ENCODE measurements around the gene PCDHA9.
"Not testable (repeated sequence)": the region's sequence is repeated elsewhere in the genome, so short reads cannot be mapped to it uniquely, and the experiment has no call there.

PCDHA9 gene

GRCh38 chr5:140840978-140841962, 6.9 kb upstream of the PCDHA9 start, which contains the start of gene PCDHA8:
PCDHA8 (plus strand) TSS chr5:140841187; CDS start chr5:140841322, 135 bp downstream.
- Histone ChIP-seq H3K4me3 (ENCODE audit: low read depth in 1 of 2, low read length in 2 of 2) (peak within 1 kb of the TSS in 1 of 2 donors; percentile 42), H3K9me3 (ENCODE audit: control insufficient read depth in 1 of 2, low read length in 2 of 2) (peaks cover 4 to 7% of the 10 kb centered on the region in 2 donors), H3K4me1 (ENCODE audit: control insufficient read depth in 1 of 2, insufficient read depth in 2 of 2, low read length in 2 of 2) (peaks cover 0 to 4% of the 10 kb centered on the region in 2 donors), H3K36me3 (ENCODE audit: control insufficient read depth in 1 of 2, insufficient read depth in 2 of 2, low read length in 2 of 2) (no peaks in the 10 kb centered on the region), H3K27ac (ENCODE audit: low read length) (no peak within 1 kb of the TSS), H3K27me3 (ENCODE audit: low read depth, low read length) (peaks cover 3% of the 10 kb centered on the region)

DNA sequence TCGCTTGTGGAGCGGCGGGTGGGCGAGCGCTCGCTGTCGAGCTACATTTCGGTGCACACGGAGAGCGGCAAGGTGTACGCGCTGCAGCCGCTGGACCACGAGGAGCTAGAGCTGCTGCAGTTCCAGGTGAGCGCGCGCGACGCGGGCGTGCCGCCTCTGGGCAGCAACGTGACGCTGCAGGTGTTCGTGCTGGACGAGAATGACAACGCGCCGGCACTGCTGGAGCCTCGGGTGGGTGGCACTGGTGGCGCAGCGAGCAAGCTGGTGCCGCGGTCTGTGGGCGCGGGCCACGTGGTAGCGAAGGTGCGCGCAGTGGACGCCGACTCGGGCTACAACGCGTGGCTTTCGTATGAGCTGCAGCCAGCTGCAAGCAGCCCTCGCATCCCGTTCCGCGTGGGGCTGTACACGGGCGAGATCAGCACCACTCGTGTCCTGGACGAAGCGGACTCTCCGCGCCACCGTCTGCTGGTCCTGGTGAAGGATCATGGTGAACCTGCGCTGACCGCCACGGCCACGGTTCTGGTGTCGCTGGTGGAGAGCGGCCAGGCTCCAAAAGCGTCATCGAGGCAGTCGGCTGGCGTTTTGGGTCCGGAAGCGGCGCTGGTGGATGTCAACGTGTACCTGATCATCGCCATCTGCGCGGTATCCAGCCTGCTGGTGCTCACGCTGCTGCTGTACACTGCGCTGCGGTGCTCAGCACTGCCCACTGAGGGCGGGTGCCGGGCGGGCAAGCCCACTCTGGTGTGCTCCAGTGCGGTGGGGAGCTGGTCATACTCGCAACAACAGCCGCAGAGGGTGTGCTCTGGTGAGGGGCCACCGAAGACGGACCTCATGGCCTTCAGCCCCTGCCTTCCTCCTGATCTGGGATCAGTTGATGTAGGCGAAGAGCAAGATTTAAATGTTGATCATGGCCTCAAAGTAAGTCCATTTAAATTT, 5.1 kb upstream of the PCDHA9 start:
- H3K9me3 ChIP-seq (ENCODE audit: control insufficient read depth in 1 of 2, low read length in 2 of 2) = peaks cover 4% of the 10 kb centered on the region in 2 donors
- H3K4me1 ChIP-seq (ENCODE audit: control insufficient read depth in 1 of 2, insufficient read depth in 2 of 2, low read length in 2 of 2) = peaks cover 0 to 4% of the 10 kb centered on the region in 2 donors
- H3K36me3 ChIP-seq (ENCODE audit: control insufficient read depth in 1 of 2, insufficient read depth in 2 of 2, low read length in 2 of 2) = no peaks in the 10 kb centered on the region
- H3K27ac ChIP-seq (ENCODE audit: low read length) = no peak overlapping the region
- no peak overlapping the region for H3K4me3 ChIP-seq (ENCODE audit: low read depth in 1 of 2, low read length in 2 of 2)
- H3K27me3 ChIP-seq (ENCODE audit: low read depth, low read length) = peaks cover 3% of the 10 kb centered on the region

GRCh38 chr5:140849831-140850634, 1.9 kb downstream of the PCDHA9 start:
- not testable (repeated sequence) for H3K4me3 ChIP-seq (ENCODE audit: low read depth in 1 of 2, low read length in 2 of 2); H3K36me3 ChIP-seq (ENCODE audit: control insufficient read depth in 1 of 2, insufficient read depth in 2 of 2, low read length in 2 of 2); H3K9me3 ChIP-seq (ENCODE audit: control insufficient read depth in 1 of 2, low read length in 2 of 2); H3K27ac ChIP-seq (ENCODE audit: low read length); H3K4me1 ChIP-seq (ENCODE audit: control insufficient read depth in 1 of 2, insufficient read depth in 2 of 2, low read length in 2 of 2); H3K27me3 ChIP-seq (ENCODE audit: low read depth, low read length)

DNA sequence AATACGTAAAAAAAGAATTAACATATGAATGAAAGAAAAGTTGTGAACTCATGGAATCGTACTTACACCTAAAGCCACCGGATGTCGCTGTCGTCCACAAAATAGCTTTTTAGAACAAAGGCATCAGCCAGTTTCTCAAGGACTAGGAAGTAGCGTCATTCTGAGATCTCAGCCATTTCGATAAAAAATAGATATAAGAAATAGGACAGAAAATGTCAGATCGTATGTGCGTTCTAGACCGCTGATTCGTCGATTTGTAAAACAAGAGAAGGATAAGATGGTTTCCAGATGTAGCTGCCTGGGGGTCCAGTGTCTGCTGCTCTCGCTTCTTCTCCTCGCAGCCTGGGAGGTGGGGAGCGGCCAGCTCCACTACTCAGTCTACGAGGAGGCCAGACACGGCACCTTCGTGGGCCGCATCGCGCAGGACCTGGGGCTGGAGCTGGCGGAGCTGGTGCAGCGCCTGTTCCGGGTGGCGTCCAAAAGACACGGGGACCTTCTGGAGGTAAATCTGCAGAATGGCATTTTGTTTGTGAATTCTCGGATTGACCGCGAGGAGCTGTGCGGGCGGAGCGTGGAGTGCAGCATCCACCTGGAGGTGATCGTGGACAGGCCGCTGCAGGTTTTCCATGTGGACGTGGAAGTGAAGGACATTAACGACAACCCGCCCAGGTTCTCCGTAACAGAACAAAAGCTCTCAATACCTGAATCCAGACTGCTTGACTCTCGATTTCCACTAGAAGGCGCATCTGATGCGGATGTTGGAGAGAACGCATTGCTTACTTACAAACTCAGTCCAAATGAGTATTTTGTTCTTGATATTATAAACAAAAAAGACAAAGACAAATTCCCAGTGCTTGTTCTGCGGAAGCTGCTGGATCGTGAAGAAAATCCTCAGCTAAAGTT, 7.8 kb downstream of the PCDHA9 start, which contains the start of gene PCDHA10:
PCDHA10 (plus strand) TSS at position 126 of the 903 bp plus-strand sequence; CDS start at position 278, 152 bp downstream.
- Histone ChIP-seq H3K27me3 (ENCODE audit: low read depth, low read length) (no peaks in the 10 kb centered on the region), H3K36me3 (ENCODE audit: control insufficient read depth in 1 of 2, insufficient read depth in 2 of 2, low read length in 2 of 2) (no peaks in the 10 kb centered on the region), H3K4me1 (ENCODE audit: control insufficient read depth in 1 of 2, insufficient read depth in 2 of 2, low read length in 2 of 2) (no peaks in the 10 kb centered on the region), H3K9me3 (ENCODE audit: control insufficient read depth in 1 of 2, low read length in 2 of 2) (peaks cover 3 to 5% of the 10 kb centered on the region in 2 donors), H3K27ac (ENCODE audit: low read length) (no peak within 1 kb of the TSS), H3K4me3 (ENCODE audit: low read depth in 1 of 2, low read length in 2 of 2) (peak within 1 kb of the TSS in 1 of 2 donors; percentile 23)

DNA sequence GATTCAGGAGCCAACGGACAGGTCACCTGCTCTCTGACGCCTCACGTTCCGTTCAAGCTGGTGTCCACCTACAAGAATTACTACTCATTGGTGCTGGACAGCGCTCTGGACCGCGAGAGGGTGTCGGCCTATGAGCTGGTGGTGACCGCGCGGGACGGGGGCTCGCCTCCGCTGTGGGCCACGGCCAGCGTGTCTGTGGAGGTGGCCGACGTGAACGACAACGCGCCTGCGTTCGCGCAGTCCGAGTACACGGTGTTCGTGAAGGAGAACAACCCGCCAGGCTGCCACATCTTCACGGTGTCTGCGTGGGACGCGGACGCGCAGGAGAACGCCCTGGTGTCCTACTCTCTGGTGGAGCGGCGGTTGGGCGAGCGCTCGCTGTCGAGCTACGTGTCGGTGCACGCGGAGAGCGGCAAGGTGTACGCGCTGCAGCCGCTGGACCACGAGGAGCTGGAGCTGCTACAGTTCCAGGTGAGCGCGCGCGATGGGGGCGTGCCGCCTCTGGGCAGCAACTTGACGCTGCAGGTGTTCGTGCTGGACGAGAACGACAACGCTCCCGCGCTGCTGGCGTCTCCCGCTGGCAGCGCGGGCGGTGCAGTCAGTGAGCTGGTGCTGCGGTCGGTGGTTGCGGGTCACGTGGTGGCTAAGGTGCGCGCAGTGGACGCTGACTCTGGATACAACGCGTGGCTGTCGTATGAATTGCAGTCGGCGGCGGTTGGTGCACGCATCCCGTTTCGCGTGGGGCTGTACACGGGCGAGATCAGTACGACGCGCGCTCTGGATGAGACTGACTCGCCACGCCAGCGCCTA, 9.2 kb downstream of the PCDHA9 start:
- Histone ChIP-seq H3K36me3 (ENCODE audit: control insufficient read depth in 1 of 2, insufficient read depth in 2 of 2, low read length in 2 of 2) (no peaks in the 10 kb centered on the region), H3K27ac (ENCODE audit: low read length) (no peak overlapping the region), H3K4me1 (ENCODE audit: control insufficient read depth in 1 of 2, insufficient read depth in 2 of 2, low read length in 2 of 2) (no peaks in the 10 kb centered on the region), H3K27me3 (ENCODE audit: low read depth, low read length) (no peaks in the 10 kb centered on the region), H3K4me3 (ENCODE audit: low read depth in 1 of 2, low read length in 2 of 2) (no peak overlapping the region), H3K9me3 (ENCODE audit: control insufficient read depth in 1 of 2, low read length in 2 of 2) (peaks cover 5 to 16% of the 10 kb centered on the region in 2 donors)

DNA sequence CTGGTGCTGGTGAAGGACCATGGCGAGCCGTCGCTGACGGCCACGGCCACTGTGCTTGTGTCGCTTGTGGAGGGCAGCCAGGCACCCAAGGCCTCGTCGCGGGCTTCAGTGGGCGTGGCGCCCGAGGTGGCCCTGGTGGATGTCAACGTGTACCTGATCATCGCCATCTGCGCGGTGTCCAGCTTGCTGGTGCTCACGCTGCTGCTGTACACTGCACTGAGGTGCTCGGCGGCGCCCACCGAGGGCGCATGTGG, 9.7 kb downstream of the PCDHA9 start:
- H3K4me3 ChIP-seq (ENCODE audit: low read depth in 1 of 2, low read length in 2 of 2) = no peak overlapping the region
- H3K4me1 ChIP-seq (ENCODE audit: control insufficient read depth in 1 of 2, insufficient read depth in 2 of 2, low read length in 2 of 2) = no peaks in the 10 kb centered on the region
- peaks cover 5 to 21% of the 10 kb centered on the region in 2 donors for H3K9me3 ChIP-seq (ENCODE audit: control insufficient read depth in 1 of 2, low read length in 2 of 2)
- H3K36me3 ChIP-seq (ENCODE audit: control insufficient read depth in 1 of 2, insufficient read depth in 2 of 2, low read length in 2 of 2) = no peaks in the 10 kb centered on the region
- no peaks in the 10 kb centered on the region for H3K27me3 ChIP-seq (ENCODE audit: low read depth, low read length)
- H3K27ac ChIP-seq (ENCODE audit: low read length) = no peak overlapping the region

- Histone ChIP-seq H3K36me3 (ENCODE audit: control insufficient read depth in 1 of 2, insufficient read depth in 2 of 2, low read length in 2 of 2) (no peaks in the 10 kb centered on the region), H3K4me3 (ENCODE audit: low read depth in 1 of 2, low read length in 2 of 2) (no peak overlapping the region), H3K9me3 (ENCODE audit: control insufficient read depth in 1 of 2, low read length in 2 of 2) (peaks cover 0 to 26% of the 10 kb centered on the region in 2 donors), H3K27ac (ENCODE audit: low read length) (no peak overlapping the region), H3K4me1 (ENCODE audit: control insufficient read depth in 1 of 2, insufficient read depth in 2 of 2, low read length in 2 of 2) (no peaks in the 10 kb centered on the region), H3K27me3 (ENCODE audit: low read depth, low read length) (no peaks in the 10 kb centered on the region)
Observed at GRCh38 chr5:140862441-140863295, 14.5 kb downstream of the PCDHA9 start.

GRCh38 chr5:140868721-140869554, 20.8 kb downstream of the PCDHA9 start, which contains the start of gene PCDHA11:
PCDHA11 (plus strand) TSS chr5:140868957; CDS start chr5:140869104, 147 bp downstream.
- Histone ChIP-seq H3K36me3 (ENCODE audit: control insufficient read depth in 1 of 2, insufficient read depth in 2 of 2, low read length in 2 of 2) (no peaks in the 10 kb centered on the region), H3K4me3 (ENCODE audit: low read depth in 1 of 2, low read length in 2 of 2) (peak within 1 kb of the TSS in 1 of 2 donors; percentile 56), H3K27me3 (ENCODE audit: low read depth, low read length) (no peaks in the 10 kb centered on the region), H3K27ac (ENCODE audit: low read length) (no peak within 1 kb of the TSS), H3K4me1 (ENCODE audit: control insufficient read depth in 1 of 2, insufficient read depth in 2 of 2, low read length in 2 of 2) (no peaks in the 10 kb centered on the region), H3K9me3 (ENCODE audit: control insufficient read depth in 1 of 2, low read length in 2 of 2) (peaks cover 0 to 26% of the 10 kb centered on the region in 2 donors)

Data from muscle layer of duodenum (tissue), 2 donors.